ENCODE measurements around the gene TMEM235.
"Not testable (repeated sequence)": the region's sequence is repeated elsewhere in the genome, so short reads cannot be mapped to it uniquely, and the experiment has no call there.

The TMEM235 gene

DNA sequence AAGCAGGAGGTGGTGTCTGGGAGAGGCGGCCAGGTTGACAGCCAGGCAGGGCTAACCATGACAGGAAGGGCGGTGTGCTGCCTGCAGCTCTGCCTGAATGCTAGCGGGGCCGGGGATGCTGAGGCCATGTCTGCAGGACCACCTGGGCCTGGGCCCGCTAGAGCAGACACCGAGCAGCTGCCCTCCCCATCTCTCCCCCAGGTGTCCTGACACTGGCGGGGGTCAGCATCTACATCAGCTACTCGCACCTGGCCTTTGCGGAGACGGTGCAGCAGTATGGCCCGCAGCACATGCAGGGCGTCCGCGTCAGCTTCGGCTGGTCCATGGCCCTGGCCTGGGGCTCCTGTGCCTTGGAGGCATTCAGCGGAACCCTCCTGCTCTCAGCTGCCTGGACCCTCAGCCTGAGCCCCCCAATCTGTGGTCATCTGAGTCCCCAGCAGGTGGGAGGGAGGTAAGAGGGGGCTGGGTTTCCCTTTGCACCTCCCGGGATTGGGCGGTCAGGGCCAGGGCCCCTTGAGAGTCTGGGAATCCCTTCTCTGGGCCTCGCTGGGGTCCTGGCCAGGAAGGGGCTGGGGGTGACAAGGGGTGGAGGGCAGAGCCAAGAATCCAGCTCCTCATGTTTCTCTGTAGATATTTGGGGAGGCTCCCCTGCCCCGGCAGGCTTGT, 7.5 kb downstream of the TMEM235 start:
- DNase-seq (ENCODE audit: low spot score): no peak

DNA sequence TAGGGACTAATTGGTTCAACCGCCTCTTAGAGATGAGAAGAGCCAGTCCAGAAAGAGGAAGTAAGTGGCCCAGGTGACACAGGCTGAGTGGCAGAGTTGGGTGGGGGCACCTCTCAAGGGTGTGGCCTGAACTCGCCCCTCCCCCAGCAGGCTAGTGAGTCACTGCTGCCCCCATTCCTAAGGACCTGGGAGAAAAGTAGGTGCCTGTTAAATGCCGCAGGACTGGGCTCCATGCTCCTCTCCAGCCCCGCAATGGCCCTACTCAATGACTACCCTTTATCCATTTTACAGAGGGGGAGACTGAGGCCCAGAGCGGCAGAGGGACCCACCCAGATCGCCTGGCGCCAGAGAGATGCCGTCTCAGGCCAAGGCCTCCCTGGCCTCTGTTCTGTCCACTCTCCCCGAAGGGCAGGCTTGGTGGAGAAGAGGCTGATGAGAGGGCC, 8.1 kb downstream of the TMEM235 start:
- no peak for DNase-seq (ENCODE audit: low spot score)

DNA sequence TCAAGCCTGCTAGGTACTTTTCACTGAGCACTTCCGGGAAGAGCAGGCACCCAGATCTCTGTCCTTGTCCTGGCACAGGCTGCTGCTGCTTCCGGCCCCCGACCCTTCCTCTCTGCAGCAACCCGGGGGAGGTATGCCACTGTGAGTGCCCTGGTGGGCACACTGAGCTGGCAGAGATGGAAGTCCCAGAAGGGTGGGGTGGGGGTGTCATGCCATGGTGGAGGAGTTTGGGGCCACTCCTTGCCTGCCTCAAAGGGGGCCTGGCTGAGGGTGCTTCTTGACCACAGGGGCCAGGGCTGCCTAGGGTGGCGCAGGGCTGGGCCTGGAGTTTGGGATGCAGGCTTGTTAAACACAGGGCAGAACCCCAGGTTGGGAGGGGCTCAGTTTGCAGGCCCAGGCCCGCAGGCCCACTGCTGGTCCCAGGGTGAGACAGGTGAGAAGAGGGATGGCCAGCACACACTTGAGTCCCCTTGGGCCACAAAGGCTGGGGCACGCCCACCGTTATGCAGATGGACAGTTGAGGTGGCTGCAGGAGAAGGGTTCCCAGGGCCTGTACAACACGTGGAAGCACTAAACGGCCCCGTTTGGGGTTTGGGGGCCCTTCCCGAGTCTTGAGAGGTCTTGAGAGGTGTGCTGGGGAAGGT, 8.7 kb downstream of the TMEM235 start:
- no peak for DNase-seq (ENCODE audit: low spot score)

DNA sequence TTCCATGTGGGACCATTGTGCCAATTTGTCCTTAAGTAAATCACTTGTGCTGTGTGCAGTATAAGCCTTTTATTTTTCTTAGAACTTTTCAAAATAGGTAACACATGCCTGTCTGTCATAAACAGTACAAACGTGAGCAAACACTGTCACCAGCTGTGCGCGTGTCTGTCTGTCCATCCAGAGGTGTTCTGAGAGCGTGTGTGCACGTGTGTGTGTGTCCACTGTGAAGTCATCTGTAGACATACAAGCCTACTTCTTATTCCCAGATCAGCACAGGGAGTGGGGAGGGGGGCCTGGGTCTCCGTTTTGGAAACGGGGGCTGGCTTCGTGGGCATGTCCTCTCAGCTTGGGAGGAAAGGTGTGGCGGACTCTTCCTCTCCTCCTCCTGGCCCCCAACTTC, 9.4 kb downstream of the TMEM235 start:
- no peak for DNase-seq (ENCODE audit: low spot score)

DNA sequence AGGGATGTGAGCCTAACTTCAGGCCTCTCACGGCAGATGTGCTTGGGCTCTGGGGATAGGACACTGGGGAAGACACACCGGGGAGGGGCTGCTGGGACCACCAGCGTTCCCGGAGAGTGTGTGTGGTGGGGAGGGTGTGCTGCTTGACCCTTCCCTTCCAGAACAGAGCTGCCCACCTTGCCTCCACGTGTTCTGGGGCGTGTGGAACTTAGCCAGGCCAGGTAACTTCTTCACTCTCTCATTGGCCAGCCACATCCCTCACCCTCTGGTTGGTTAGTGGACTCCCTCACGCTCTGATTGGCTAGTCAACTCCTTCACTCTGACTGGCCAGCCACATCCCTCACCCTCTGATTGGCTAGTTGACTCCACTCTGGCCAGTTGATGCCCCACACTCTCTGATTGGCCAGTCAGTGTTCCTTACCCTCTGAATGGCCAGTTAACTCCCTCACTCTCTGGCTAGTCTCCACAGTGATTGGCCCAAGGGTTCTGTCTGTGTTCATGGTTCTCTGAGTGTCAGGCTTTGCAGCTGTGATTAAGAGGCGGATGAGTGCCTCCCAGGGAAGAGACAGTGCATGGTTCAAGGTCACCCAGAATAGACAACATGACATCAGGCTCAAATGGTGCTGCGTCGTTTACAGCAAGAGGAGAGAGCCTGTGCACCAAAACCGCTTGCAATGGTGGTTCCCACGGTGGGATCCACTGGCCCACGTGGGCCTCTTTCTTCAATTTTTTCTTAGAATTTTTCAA, 10.0 kb downstream of the TMEM235 start:
- DNase-seq (ENCODE audit: low spot score): peak; percentile 84

DNA sequence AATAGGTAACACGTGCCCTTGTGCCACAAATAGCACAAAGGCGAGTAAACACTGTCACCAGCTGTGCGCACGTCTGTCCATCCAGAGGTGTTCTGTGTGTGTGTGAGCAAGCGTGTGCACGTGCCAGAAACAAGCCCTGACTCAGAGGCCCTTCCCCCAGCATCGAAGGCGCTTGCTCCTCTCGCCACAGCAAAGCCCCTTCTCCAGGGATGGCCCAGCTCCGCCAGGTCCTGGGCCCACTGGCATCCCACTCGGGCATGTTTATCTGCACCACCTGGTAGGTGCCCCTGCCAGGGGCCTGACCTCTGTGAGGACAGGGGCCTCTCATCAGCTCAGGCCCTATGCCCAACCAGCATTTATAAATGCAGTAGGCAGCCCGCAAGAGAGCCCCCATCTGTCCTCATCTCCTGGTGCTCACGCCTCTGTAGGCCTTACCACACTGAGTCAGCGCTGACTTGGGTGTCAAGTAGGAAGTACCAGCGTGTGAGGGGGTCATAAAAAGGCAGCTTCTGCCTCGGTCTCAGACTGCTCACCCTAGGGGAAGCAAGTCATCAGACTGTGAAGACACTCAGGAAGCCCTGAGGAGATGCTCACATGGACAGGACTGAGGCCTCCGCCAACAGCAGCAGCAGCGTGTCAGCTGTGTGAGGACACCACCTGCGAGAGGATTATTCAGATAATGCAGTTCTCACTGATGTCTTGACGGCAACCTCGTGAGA, 10.8 kb downstream of the TMEM235 start:
- DNase-seq (ENCODE audit: low spot score): no peak

DNA sequence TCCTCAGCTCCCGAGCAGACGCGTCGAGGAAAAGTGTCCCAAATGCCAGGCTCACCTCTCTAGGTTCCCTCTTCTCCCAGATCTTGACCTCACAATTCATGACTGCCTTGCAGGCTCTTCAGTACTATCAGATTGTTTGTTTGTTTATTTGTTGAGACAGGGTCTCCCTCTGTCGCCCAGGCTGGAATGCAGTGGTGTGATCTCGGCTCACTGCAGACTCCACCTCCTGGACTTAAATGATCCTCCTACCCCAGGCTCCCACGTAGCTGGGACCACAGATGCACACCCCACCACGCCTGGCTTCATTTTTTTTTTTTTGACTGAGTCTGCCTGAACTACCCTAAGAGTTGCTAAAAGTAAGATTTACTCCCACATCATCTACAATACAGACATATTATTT, 15.9 kb downstream of the TMEM235 start:
- DNase-seq (ENCODE audit: low spot score): no peak

DNA sequence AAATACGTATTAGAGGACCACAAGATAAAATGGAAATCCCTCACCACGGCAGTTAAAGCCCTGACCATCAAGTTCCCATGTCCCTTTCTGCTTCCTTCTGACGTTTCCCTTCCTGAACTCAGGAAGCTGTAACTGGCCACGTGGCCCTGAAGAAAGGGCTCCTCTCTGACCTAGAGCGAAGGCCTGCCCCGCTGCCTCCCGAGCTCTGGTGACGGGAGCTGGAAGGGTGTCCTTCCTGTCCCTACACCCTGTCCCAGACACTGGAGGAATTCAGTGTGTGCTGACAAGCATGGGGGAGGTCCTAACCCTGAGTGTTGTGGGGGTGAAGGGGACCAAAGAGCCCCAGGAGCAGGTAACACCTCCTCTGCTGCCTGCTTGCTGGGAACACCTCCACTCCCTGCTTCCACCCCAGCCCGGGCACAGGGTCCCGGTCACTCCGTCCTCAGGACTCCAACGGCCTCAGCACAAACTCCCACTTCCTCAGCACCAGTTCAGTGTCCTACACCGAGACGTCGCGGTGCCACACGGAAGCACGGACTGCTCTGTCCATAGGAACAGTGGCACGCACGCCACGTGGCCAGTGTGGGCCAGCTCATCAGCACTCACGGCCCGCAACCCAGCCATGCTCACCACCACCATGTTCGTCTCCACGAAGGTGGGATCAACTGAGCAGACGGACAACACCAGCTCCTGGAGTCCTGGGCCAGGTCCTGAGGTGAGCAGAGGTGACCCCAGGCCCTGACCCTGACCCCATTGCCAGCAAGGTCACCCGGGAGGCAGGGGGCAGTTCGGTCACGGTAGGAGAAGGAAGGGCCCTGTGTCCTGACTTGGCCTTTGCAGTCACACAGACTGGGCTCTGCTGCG, 16.9 kb downstream of the TMEM235 start:
- DNase-seq (ENCODE audit: low spot score): no peak

DNA sequence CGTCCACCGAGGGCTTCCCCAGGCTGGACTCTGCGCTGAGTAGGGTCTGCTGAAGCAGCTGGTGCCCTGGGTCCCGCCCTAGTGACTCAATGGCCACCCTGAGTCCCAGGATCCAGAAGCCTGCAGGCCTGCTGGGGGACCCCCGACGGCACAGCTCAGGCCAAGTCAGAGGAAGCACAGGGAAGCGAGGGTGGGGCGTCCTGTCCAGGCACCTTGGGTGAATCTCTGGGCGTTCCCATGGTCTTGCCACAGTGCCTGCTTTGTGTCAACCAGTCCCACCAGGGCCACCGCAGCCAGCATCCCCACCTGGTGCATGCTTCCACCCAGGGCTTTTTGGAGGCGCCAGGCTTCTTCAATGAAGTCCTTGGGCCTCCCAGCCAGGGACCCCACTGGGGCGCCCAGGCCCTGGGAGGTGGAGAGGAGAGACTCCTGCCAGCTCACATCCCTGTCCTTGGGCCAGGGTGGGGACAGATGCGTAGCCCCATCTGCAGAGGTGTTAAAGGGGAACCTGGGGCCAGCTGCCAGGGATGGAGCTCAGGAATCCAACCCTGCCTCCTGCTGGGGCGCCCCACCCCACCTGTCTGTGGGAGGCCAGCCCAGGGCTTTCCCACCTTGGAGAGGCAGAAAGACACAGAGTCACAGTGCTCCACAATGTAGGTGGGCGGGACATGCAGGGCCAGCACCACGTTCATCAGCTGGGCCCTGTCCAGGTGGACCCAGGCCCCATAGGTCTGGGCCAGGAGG, 17.8 kb downstream of the TMEM235 start:
- no peak for DNase-seq (ENCODE audit: low spot score)

DNA sequence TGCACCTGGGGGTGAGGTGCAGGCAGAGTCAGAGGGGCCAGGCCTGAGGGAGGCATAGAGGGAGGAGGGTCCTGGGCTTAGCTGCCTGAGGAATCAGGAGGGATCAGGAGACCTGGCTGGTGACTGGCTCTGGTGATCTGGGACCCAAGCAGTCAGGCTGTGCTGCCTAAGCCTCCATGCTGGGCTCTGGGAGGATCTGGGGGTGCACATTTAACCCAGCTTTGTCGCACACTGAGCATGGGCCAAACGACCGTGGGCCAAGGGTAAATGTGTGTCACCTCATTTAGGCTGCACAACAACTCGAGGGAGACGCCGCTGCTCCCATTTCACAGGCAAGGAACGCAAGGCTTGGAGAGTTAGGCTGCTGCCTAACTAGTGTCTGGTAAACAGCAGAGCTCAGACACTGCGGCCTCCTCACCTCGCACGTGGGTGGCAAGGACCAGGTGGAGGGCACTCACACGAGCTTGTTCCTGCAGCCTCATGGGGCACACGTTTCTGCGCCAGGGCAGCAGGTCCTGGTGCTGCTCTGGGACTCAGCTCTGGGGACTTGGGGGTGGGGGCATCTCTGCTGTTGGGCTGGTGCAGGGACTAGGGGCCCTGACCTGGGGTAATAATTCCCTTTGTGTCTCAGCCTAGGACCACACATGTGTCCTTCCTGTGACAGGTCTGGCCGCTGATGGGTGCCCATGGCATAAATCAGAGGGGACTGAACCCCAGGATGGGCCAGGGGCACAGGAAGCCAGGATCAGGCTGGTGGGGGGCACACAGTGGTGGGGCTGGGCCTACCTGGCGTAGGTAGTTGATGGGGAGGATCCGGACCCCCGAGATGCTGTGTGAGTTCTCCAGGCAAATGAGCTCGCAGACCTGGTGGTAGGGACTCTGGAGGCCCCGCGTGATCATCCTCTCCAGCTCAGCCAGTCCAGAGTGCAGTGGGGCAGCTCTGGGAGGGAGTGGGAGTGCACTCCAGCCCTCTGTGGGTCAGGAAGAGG, 18.7 kb downstream of the TMEM235 start:
- no peak for DNase-seq (ENCODE audit: low spot score)

DNA sequence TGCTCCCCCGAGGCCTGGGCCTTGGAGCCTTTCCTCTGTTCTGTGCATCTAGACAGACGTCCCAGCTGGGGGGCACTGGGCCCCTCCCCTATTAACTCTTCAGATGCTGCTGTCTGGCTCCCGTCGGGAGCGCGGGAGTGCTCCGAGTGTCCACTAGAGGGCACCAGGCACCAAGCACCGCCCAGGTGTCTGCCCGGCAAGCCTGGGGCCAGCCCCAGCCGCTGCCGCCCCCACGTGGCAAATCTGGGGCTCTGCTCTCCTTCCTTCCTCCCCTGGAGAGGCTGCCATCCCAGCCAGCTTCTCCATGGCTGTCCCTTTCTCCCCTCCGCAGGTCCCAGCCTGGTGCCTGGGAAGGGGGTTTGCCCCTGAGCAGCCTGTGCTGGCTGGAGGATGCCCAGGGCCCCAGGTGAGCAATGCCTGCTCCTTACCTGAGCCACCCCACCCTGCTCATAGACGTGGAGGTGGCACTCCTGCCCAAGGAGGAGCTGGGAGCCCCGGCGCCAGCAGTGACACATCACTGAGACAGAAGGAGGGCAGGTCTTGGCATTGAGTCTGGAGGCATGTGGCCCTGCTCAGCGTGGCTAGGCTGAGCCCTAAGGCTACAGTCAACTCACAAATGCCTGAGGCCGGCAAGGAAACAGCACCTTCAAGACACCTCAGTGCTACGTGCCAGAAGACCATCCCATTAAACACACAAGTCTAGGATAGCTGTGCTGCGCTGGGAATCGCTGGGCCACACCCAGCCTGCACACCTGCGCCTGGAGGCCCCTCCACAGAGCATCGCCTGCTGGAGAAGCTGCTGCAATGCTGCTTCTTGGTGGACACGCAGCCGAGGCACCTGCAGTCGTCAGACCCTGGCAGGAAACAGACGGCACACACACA, 19.7 kb downstream of the TMEM235 start:
- DNase-seq (ENCODE audit: low spot score): peak; percentile 79

DNA sequence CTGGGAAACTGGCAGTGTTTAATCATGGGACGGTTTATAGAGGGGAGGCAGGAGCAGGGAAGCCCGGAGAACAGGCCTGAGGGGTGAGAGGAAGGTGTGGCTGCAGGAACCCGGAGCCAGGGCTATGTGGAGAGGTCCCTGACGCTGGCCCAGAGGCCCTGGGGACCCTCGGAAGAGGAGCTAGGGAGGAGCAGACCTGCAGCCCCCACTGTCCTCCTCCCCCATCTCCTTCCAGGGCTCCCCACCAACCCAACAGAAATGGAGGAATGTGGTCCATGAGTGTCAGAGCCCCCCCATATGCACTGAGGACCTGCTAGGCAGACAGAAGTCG, 20.3 kb downstream of the TMEM235 start:
- DNase-seq (ENCODE audit: low spot score): no peak

DNA sequence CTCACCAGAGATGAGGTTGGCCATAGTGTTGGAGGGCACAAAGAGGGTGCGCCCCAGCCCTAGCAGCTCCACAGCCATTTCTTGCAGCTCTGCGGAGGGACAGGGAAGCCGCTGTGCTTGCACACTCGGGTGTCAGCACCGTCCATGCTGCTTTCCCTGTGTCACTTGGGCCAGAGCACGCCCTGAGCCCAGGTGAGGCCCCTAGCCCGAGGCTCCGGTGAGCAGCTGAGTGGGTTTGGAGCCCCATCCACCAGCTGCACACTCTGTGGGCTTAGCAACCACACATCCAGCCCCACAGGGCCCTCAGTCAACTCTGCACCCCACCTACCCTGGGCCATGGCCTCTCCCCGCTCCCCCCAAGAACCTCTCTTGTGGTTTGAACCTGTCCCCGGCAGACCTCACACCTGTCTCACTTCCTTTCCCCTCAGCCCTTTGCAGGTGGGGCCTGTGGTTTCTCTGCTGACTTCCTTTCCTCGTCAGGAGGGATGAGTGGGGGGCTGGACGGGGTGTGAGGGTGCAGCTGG, 20.7 kb downstream of the TMEM235 start:
- no peak for DNase-seq (ENCODE audit: low spot score)

DNA sequence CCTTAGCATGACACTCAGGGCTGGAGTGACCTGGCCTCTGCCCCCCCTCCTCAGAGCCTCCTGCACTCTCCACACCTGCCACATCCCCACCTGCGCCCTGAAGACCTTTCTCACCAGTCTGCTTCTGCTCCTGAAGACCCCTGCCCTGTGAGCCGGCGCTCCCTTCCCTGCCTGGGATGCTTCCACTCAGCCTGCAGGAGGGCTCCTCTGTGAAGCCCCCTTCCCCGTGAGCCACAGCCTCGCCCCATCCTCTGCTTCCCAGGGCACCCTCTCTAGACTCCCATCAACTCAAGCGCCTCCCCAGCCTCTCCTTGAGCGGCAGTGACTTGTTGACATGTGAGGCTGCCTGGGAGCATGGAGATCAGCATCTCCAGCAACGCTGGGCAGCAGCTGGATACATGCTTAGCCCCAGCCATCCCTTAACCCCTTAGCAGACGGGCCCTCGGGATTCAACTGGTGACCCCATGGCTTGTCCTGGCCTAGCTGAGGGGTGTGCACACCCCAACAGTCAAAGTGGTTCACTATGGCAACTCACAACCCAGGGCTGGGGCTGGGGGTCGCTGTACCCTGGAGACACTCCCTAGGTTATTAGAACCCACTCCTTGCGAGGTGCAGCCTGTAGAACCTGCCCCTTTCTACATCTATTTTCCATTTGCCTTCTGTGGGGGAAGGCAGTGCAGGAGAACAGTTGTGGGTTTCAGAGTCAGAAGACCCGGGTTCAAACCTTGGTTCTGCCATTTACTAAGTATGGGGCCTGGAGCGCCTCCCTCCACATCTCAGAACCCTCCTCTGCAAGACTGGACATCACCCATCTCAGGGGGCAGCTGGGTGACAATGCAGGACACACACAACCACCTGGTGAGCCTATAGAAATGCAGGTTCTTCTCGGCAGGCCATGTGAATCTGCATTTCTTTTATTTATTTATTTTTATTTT, 21.5 kb downstream of the TMEM235 start:
- DNase-seq (ENCODE audit: low spot score): no peak

DNA sequence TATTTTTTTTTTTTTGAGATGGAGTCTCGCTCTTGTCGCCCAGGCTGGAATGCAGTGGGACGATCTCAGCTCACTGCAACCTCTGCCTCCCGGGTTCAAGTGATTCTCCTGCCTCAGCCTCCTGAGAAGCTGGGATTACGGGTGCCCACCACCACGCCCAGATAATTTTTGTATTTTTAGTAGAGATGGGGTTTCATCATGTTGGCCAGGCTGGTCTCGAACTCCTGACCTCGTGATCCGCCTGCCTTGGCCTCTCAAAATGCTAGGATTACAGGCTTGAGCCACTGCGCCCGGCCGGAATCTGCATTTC, 22.2 kb downstream of the TMEM235 start:
- DNase-seq (ENCODE audit: low spot score): not testable (repeated sequence)

DNA sequence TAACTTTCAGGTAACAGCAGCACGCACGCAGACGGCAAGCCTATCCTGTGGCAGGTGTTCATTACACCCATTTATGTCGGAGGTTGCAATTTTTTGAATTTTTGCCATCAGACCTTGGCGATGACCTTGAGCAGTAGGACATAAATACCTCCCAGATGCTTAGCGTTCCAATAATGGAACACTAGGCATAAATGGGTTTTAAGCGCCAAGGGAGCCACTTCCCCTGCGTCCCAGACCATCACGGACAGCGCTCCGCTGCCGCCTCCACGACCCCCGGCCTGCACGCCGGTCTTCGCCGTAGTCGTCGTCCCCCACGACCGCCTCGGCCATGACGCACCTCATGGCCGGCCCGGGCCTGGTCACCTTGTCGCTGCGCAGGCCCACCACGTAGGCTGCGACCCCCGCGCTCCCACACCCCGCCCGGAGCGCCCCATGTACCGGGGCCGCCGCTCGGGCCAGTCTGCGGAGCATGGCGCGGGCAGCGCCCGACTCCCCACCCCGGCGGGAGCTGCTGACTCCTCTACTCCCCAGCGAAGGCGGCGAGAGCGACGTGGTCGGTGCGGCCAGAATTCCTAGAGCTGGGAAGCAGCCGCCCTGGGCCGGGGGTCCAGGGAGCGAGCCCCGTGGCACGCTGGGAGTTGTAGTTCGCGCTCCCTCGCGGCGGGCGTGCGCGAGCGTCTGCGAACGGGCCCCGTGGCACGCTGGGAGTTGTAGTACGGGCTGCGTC, 22.7 kb downstream of the TMEM235 start:
- DNase-seq (ENCODE audit: low spot score): peak; percentile 76
